ENCODE measurements around the gene MTCL1. TPM values are rescaled to one million over a fixed set of nuclear protein-coding genes. Genes with fewer than 3 reads are reported as not detected.

Gene MTCL1
- total and polyA plus RNA-seq, 8 donors: 7.1 to 16.0 (median 11.9) TPM

GRCh38 chr18:8781671-8782070 is 76.3 kb downstream of the MTCL1 start:
- no peak overlapping the region for H3K27ac ChIP-seq
- DNase-seq (no peak), ATAC-seq (no peak)
- H3K36me3 ChIP-seq: no peaks in the 10 kb centered on the region
- no peaks in the 10 kb centered on the region for H3K27me3 ChIP-seq
- H3K4me1 ChIP-seq: no peaks in the 10 kb centered on the region
- no peaks in the 10 kb centered on the region for H3K9me3 ChIP-seq
- TF ChIP-seq, protein P1, sequence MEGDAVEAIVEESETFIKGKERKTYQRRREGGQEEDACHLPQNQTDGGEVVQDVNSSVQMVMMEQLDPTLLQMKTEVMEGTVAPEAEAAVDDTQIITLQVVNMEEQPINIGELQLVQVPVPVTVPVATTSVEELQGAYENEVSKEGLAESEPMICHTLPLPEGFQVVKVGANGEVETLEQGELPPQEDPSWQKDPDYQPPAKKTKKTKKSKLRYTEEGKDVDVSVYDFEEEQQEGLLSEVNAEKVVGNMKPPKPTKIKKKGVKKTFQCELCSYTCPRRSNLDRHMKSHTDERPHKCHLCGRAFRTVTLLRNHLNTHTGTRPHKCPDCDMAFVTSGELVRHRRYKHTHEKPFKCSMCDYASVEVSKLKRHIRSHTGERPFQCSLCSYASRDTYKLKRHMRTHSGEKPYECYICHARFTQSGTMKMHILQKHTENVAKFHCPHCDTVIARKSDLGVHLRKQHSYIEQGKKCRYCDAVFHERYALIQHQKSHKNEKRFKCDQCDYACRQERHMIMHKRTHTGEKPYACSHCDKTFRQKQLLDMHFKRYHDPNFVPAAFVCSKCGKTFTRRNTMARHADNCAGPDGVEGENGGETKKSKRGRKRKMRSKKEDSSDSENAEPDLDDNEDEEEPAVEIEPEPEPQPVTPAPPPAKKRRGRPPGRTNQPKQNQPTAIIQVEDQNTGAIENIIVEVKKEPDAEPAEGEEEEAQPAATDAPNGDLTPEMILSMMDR (IDR thresholded peaks at IDR 0.05): no peak
- intact Hi-C loops (cut with DNase I): no loop called here
- H3K4me3 ChIP-seq: no peak overlapping the region

- H3K4me3 ChIP-seq: no peak overlapping the region
- H3K27me3 ChIP-seq: no peaks in the 10 kb centered on the region
- intact Hi-C loops (cut with DNase I): no loop called here
- H3K4me1 ChIP-seq: no peaks in the 10 kb centered on the region
- ATAC-seq: no peak
- no peak for DNase-seq
- no peak overlapping the region for H3K27ac ChIP-seq
- TF ChIP-seq, protein P1 (IDR thresholded peaks at IDR 0.05): no peak
- no peaks in the 10 kb centered on the region for H3K9me3 ChIP-seq
- no peaks in the 10 kb centered on the region for H3K36me3 ChIP-seq
Observed at GRCh38 chr18:8783335-8783993, 78.1 kb downstream of the MTCL1 start.

DNA sequence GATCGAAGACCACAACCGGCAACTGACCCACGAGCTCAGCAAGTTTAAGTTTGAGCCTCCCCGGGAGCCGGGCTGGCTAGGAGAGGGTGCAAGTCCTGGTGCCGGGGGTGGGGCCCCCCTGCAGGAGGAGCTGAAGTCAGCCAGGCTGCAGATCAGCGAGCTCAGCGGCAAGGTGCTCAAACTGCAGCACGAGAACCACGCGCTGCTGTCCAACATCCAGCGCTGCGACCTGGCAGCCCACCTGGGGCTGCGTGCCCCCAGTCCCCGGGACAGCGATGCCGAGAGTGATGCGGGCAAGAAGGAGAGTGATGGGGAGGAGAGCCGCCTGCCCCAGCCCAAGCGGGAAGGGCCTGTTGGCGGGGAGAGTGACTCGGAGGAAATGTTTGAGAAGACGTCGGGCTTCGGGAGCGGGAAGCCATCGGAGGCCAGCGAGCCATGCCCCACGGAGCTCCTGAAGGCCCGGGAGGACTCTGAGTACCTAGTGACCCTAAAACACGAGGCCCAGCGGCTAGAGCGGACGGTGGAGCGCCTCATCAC is 78.7 kb downstream of the MTCL1 start:
- H3K27me3 ChIP-seq: no peaks in the 10 kb centered on the region
- no peak for ATAC-seq
- intact Hi-C loops (cut with DNase I): no loop called here

DNA sequence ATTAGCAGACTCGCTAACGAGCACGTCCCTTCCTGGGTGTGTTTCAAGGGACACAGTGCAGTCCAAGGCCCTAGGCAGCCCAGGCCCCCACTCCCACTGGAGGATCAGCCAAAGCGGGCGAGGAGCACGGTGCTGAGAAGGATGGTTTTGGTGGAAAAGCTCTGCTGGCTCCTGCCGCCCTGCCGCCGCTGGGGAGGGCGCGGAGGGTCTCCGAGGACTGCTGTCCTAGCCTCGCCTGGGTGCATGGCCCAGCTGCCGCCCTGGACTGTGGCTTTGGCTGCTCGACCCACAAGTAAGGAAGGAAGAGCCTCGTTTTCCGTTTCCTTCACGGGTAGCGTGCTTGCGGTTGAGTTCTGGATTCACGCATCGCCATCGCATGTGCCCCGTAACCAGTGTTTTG is 79.9 kb downstream of the MTCL1 start:
- no peaks in the 10 kb centered on the region for H3K27me3 ChIP-seq
- DNase-seq (no peak), ATAC-seq (no peak)
- TF ChIP-seq, protein P1 (IDR thresholded peaks at IDR 0.05): no peak
- no peaks in the 10 kb centered on the region for H3K9me3 ChIP-seq
- H3K4me3 ChIP-seq: no peak overlapping the region
- no peak overlapping the region for H3K27ac ChIP-seq
- no peaks in the 10 kb centered on the region for H3K36me3 ChIP-seq
- intact Hi-C loops (cut with DNase I): no loop called here
- H3K4me1 ChIP-seq: no peaks in the 10 kb centered on the region

More for the DNA sequence above, 78.7 kb downstream of the MTCL1 start:
- TF ChIP-seq, protein P1 (IDR thresholded peaks at IDR 0.05): no peak
- H3K9me3 ChIP-seq: no peaks in the 10 kb centered on the region
- no peaks in the 10 kb centered on the region for H3K4me1 ChIP-seq
- H3K27ac ChIP-seq: no peak overlapping the region
- no peaks in the 10 kb centered on the region for H3K36me3 ChIP-seq
- no peak overlapping the region for H3K4me3 ChIP-seq
- no peak for DNase-seq

GRCh38 chr18:8785855-8786482 is 80.6 kb downstream of the MTCL1 start:
- Histone ChIP-seq H3K4me3 (no peak overlapping the region), H3K9me3 (no peaks in the 10 kb centered on the region), H3K4me1 (no peaks in the 10 kb centered on the region), H3K27me3 (no peaks in the 10 kb centered on the region), H3K36me3 (no peaks in the 10 kb centered on the region), H3K27ac (no peak overlapping the region)
- no peak for ATAC-seq
- no peak for DNase-seq
- TF ChIP-seq, protein P1 (IDR thresholded peaks at IDR 0.05): no peak
- intact Hi-C loops (cut with DNase I): no loop called here

Measured in left lung (tissue), 10 donors.